Measurements from ENCODE around the gene MNAT1. TPM values are rescaled to one million over a fixed set of nuclear protein-coding genes. Genes with fewer than 3 reads are reported as not detected.

The MNAT1 gene
- total and polyA plus RNA-seq, 10 donors, result 11.9 to 34.3 (median 22.0) TPM

- H3K36me3 ChIP-seq, result no peaks in the 10 kb centered on the region
Observed at GRCh38 chr14:60758885-60759284, 24.3 kb downstream of the MNAT1 start.

GRCh38 chr14:60760209-60760608 is 25.6 kb downstream of the MNAT1 start:
- Histone ChIP-seq H3K36me3 (no peaks in the 10 kb centered on the region), H3K27me3 (replicated peaks in 1 of 7) (no peaks in the 10 kb centered on the region), H3K4me3 (no peak overlapping the region), H3K9me3 (no peaks in the 10 kb centered on the region), H3K4me1 (peaks cover 4 to 48% (median 20%) of the 10 kb centered on the region in 6 donors), H3K27ac (no peak overlapping the region)
- intact Hi-C loops (cut with DNase I; ENCODE audit: low total_unique reads), result no loop called here
- no peak for TF ChIP-seq POLR2AphosphoS5 (IDR thresholded peaks at IDR 0.05)
- no peak for TF ChIP-seq POLR2A (IDR thresholded peaks at IDR 0.05)
- no peak for TF ChIP-seq CTCF (IDR thresholded peaks at IDR 0.05 in 8 of 11, conservative IDR thresholded peaks at IDR 0.05 in 3 of 11)
- no peak for DNase-seq
- WGBS, 5 donors, result 65 to 97% (median 74%) methylated on average over 1 of the region's 1 CpG

More at GRCh38 chr14:60758885-60759284, 24.3 kb downstream of the MNAT1 start:
- 37 to 74% (median 66%) methylated on average over 2 of the region's 2 CpGs for WGBS, 5 donors
- peaks cover 4 to 58% (median 27%) of the 10 kb centered on the region in 6 donors for H3K4me1 ChIP-seq
- no peak overlapping the region for H3K27ac ChIP-seq
- TF ChIP-seq POLR2A (IDR thresholded peaks at IDR 0.05) (no peak), CTCF (IDR thresholded peaks at IDR 0.05 in 8 of 11, conservative IDR thresholded peaks at IDR 0.05 in 3 of 11) (no peak), POLR2AphosphoS5 (IDR thresholded peaks at IDR 0.05) (no peak)
- intact Hi-C loops (cut with DNase I; ENCODE audit: low total_unique reads), result no loop called here
- no peaks in the 10 kb centered on the region for H3K27me3 ChIP-seq (replicated peaks in 1 of 7)
- H3K9me3 ChIP-seq, result no peaks in the 10 kb centered on the region
- no peak overlapping the region for H3K4me3 ChIP-seq
- no peak for DNase-seq

GRCh38 chr14:60760644-60761364 is 26.2 kb downstream of the MNAT1 start:
- no peak for DNase-seq
- no peak overlapping the region for H3K27ac ChIP-seq
- intact Hi-C loops (cut with DNase I; ENCODE audit: low total_unique reads), result no loop called here
- no peaks in the 10 kb centered on the region for H3K9me3 ChIP-seq
- H3K36me3 ChIP-seq, result no peaks in the 10 kb centered on the region
- TF ChIP-seq POLR2A (IDR thresholded peaks at IDR 0.05), result no peak
- TF ChIP-seq CTCF (IDR thresholded peaks at IDR 0.05 in 8 of 11, conservative IDR thresholded peaks at IDR 0.05 in 3 of 11), result no peak
- TF ChIP-seq POLR2AphosphoS5 (IDR thresholded peaks at IDR 0.05), result no peak
- H3K4me3 ChIP-seq, result no peak overlapping the region
- whole genome bisulfite sequencing, 5 donors, result 86 to 95% (median 91%) methylated on average over 3 of the region's 3 CpGs
- peaks cover 4 to 48% (median 20%) of the 10 kb centered on the region in 6 donors for H3K4me1 ChIP-seq
- H3K27me3 ChIP-seq (replicated peaks in 1 of 7), result no peaks in the 10 kb centered on the region

GRCh38 chr14:60768602-60769001 is 34.0 kb downstream of the MNAT1 start:
- Histone ChIP-seq H3K4me3 (no peak overlapping the region), H3K36me3 (no peaks in the 10 kb centered on the region), H3K9me3 (no peaks in the 10 kb centered on the region), H3K27me3 (replicated peaks in 1 of 7) (no peaks in the 10 kb centered on the region), H3K27ac (no peak overlapping the region), H3K4me1 (peaks cover 0 to 16% (median 3%) of the 10 kb centered on the region in 6 donors)
- no peak for DNase-seq
- 92 to 99% (median 96%) methylated on average over 2 of the region's 2 CpGs for WGBS, 5 donors
- intact Hi-C loops (cut with DNase I; ENCODE audit: low total_unique reads), result no loop called here
- TF ChIP-seq POLR2AphosphoS5 (IDR thresholded peaks at IDR 0.05) (no peak), POLR2A (IDR thresholded peaks at IDR 0.05) (no peak), CTCF (IDR thresholded peaks at IDR 0.05 in 8 of 11, conservative IDR thresholded peaks at IDR 0.05 in 3 of 11) (no peak)

All from spleen (tissue), 11 donors.